ENCODE data around the gene KCNK16.

Gene KCNK16

DNA sequence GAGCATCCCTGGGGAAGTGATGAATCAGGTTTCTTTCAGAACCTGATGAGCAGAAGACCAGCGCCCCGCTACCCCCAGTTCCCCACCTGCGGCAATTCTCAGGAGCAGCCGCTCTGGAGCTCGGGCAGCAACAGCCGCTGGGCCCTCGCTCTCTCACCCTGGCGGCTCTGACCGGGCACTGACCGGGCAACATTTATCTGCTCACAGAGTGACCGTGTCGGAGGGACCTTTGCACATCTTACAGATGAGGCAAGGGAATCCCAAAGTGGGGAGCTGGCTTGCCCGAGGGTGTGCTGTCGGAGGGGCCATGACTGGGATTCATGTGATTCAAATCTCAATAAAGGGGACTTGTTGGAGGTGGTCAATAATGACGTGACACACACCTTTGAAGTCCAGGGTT is 26.2 kb upstream of the KCNK16 start:
- TF ChIP-seq OSR1 (CRISPR knock-in tag; IDR thresholded peaks at IDR 0.05) (no peak), RARB (CRISPR knock-in tag; IDR thresholded peaks at IDR 0.05) (no peak), CREB5 (CRISPR knock-in tag; IDR thresholded peaks at IDR 0.05; ENCODE audit: low read depth) (no peak)
- TF ChIP-seq, protein P1, sequence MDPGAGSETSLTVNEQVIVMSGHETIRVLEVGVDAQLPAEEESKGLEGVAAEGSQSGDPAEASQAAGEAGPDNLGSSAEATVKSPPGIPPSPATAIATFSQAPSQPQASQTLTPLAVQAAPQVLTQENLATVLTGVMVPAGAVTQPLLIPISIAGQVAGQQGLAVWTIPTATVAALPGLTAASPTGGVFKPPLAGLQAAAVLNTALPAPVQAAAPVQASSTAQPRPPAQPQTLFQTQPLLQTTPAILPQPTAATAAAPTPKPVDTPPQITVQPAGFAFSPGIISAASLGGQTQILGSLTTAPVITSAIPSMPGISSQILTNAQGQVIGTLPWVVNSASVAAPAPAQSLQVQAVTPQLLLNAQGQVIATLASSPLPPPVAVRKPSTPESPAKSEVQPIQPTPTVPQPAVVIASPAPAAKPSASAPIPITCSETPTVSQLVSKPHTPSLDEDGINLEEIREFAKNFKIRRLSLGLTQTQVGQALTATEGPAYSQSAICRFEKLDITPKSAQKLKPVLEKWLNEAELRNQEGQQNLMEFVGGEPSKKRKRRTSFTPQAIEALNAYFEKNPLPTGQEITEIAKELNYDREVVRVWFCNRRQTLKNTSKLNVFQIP (CRISPR knock-in tag; IDR thresholded peaks at IDR 0.05; ENCODE audit: borderline replicate concordance, low read depth): no peak
- ATAC-seq: no peak

- peak; percentile 96 for ATAC-seq
- no peak for TF ChIP-seq ZC3H10 (CRISPR knock-in tag; IDR thresholded peaks at IDR 0.05)
- TF ChIP-seq ZNF565 (CRISPR knock-in tag; conservative IDR thresholded peaks at IDR 0.05; ENCODE audit: low read depth): no peak
- no peak for TF ChIP-seq PATZ1 (CRISPR knock-in tag; IDR thresholded peaks at IDR 0.05; ENCODE audit: borderline replicate concordance)
- no peak for TF ChIP-seq TOX (CRISPR knock-in tag; IDR thresholded peaks at IDR 0.05; ENCODE audit: borderline replicate concordance)
- no peak for TF ChIP-seq ZNF8 (CRISPR knock-in tag; IDR thresholded peaks at IDR 0.05)
- TF ChIP-seq GLIS3 (CRISPR knock-in tag; IDR thresholded peaks at IDR 0.05): no peak
- TF ChIP-seq ZFP3 (CRISPR knock-in tag; IDR thresholded peaks at IDR 0.05): no peak
- no peak for TF ChIP-seq ARNTL (CRISPR knock-in tag; IDR thresholded peaks at IDR 0.05; ENCODE audit: borderline replicate concordance, low read depth)
- TF ChIP-seq CSRNP3 (CRISPR knock-in tag; IDR thresholded peaks at IDR 0.05): no peak
- no peak for TF ChIP-seq TSHZ2 (CRISPR knock-in tag; IDR thresholded peaks at IDR 0.05)
- TF ChIP-seq OSR1 (CRISPR knock-in tag; IDR thresholded peaks at IDR 0.05): no peak
- TF ChIP-seq ESRRG (CRISPR knock-in tag; IDR thresholded peaks at IDR 0.05): no peak
- no peak for TF ChIP-seq RARB (CRISPR knock-in tag; IDR thresholded peaks at IDR 0.05)
- no peak for TF ChIP-seq ZFP30 (CRISPR knock-in tag; IDR thresholded peaks at IDR 0.05)
- TF ChIP-seq ISL1 (CRISPR knock-in tag; IDR thresholded peaks at IDR 0.05): no peak
Measured at GRCh38 chr6:39347906-39348585, 25.5 kb upstream of the KCNK16 start.

- TF ChIP-seq ARNTL (CRISPR knock-in tag; IDR thresholded peaks at IDR 0.05; ENCODE audit: borderline replicate concordance, low read depth) (no peak), SNAI2 (CRISPR knock-in tag; IDR thresholded peaks at IDR 0.05) (no peak), ESRRG (CRISPR knock-in tag; IDR thresholded peaks at IDR 0.05) (no peak), PPARA (CRISPR knock-in tag; IDR thresholded peaks at IDR 0.05; ENCODE audit: borderline replicate concordance) (no peak), CREB5 (CRISPR knock-in tag; IDR thresholded peaks at IDR 0.05; ENCODE audit: low read depth) (no peak)
- ATAC-seq: no peak
Measured at GRCh38 chr6:39347206-39347605, 24.7 kb upstream of the KCNK16 start.

Data from SK-N-SH treated with all-trans-retinoic acid at 6 μM for 48 hours (cell line).